Neural cell (in vitro differentiated cells): ENCODE measurements around the gene VPS39.

Source experiments
- CTCF ChIP-seq: fragments of 450-650 bp; IDR thresholded peaks from 2 replicates; pipeline ENCODE4 v1.5.1; 2014; ENCODE audit warnings: antibody characterized with exemption, mild to moderate bottlenecking, moderate library complexity; ENCODE audit not compliant: poor library complexity, severe bottlenecking
- EP300 ChIP-seq: fragments of 450-650 bp; conservative IDR thresholded peaks from 2 replicates; pipeline ENCODE4 v1.6.1; 2014; ENCODE audit warnings: antibody characterized with exemption, mild to moderate bottlenecking, moderate library complexity; ENCODE audit not compliant: poor library complexity, severe bottlenecking
- EZH2 ChIP-seq: fragments of 200-600, 300-800 bp; shearing (Covaris generic), sonication (generic); IDR thresholded peaks from 2 replicates; pipeline ENCODE4 v1.6.1; 2014; ENCODE audit warnings: antibody characterized with exemption, low read length, borderline replicate concordance, mild to moderate bottlenecking; ENCODE audit not compliant: insufficient read depth, poor library complexity, severe bottlenecking
- RAD21 ChIP-seq: fragments of 450-650 bp; conservative IDR thresholded peaks from 2 replicates; pipeline ENCODE4 v1.6.1; 2014; ENCODE audit warnings: antibody characterized with exemption, mild to moderate bottlenecking, moderate library complexity
- SMC3 ChIP-seq: fragments of 450-650 bp; conservative IDR thresholded peaks from 2 replicates; pipeline ENCODE4 v1.6.1; 2014; ENCODE audit warnings: antibody characterized with exemption, mild to moderate bottlenecking, moderate library complexity; ENCODE audit not compliant: poor library complexity
- TF ChIP-seq, protein P1 (sequence below): IDR thresholded peaks from 2 replicates; pipeline ENCODE4 v1.6.1; 2012; ENCODE audit warnings: borderline replicate concordance

GRCh38 chr15:42171122-42171521 is 37.0 kb downstream of the VPS39 start:
- TF ChIP-seq, protein P1, sequence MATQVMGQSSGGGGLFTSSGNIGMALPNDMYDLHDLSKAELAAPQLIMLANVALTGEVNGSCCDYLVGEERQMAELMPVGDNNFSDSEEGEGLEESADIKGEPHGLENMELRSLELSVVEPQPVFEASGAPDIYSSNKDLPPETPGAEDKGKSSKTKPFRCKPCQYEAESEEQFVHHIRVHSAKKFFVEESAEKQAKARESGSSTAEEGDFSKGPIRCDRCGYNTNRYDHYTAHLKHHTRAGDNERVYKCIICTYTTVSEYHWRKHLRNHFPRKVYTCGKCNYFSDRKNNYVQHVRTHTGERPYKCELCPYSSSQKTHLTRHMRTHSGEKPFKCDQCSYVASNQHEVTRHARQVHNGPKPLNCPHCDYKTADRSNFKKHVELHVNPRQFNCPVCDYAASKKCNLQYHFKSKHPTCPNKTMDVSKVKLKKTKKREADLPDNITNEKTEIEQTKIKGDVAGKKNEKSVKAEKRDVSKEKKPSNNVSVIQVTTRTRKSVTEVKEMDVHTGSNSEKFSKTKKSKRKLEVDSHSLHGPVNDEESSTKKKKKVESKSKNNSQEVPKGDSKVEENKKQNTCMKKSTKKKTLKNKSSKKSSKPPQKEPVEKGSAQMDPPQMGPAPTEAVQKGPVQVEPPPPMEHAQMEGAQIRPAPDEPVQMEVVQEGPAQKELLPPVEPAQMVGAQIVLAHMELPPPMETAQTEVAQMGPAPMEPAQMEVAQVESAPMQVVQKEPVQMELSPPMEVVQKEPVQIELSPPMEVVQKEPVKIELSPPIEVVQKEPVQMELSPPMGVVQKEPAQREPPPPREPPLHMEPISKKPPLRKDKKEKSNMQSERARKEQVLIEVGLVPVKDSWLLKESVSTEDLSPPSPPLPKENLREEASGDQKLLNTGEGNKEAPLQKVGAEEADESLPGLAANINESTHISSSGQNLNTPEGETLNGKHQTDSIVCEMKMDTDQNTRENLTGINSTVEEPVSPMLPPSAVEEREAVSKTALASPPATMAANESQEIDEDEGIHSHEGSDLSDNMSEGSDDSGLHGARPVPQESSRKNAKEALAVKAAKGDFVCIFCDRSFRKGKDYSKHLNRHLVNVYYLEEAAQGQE = no peak
- TF ChIP-seq CTCF (no peak), SMC3 (no peak), EZH2 (no peak), EP300 (no peak), RAD21 (no peak)
